Measurements from ENCODE around the gene BCL2L2.

The BCL2L2 gene

GRCh38 chr14:23358042-23358441 is 51.4 kb downstream of the BCL2L2 start:
- H3K27me3 Mint-ChIP-seq, result peaks cover 55% of the 10 kb centered on the region
- no peak for ATAC-seq (replicated peaks; ENCODE audit: extremely low read depth, poor library complexity, severe bottlenecking)

GRCh38 chr14:23358553-23359166 is 52.0 kb downstream of the BCL2L2 start:
- peaks cover 2% of the 10 kb centered on the region for H3K36me3 Mint-ChIP-seq (ENCODE audit: insufficient read depth)
- no peaks in the 10 kb centered on the region for H3K9me3 Mint-ChIP-seq
- no peak overlapping the region for H3K4me3 Mint-ChIP-seq
- DNase-seq (ENCODE audit: low spot score in 2 of 2), result no peak
- ATAC-seq (replicated peaks; ENCODE audit: extremely low read depth, poor library complexity, severe bottlenecking), result no peak
- peaks cover 49% of the 10 kb centered on the region for H3K27me3 Mint-ChIP-seq
- H3K27ac Mint-ChIP-seq (ENCODE audit: low read depth), result no peak overlapping the region
- H3K4me1 Mint-ChIP-seq, result no peaks in the 10 kb centered on the region

More at GRCh38 chr14:23358042-23358441, 51.4 kb downstream of the BCL2L2 start:
- Mint-ChIP-seq H3K9me3 (no peaks in the 10 kb centered on the region), H3K4me3 (no peak overlapping the region), H3K36me3 (ENCODE audit: insufficient read depth) (peaks cover 2% of the 10 kb centered on the region), H3K4me1 (no peaks in the 10 kb centered on the region), H3K27ac (ENCODE audit: low read depth) (no peak overlapping the region)
- DNase-seq (ENCODE audit: low spot score in 2 of 2), result no peak

- no peak for DNase-seq (ENCODE audit: low spot score in 2 of 2)
- peaks cover 47% of the 10 kb centered on the region for H3K27me3 Mint-ChIP-seq
- H3K27ac Mint-ChIP-seq (ENCODE audit: low read depth), result no peak overlapping the region
- no peaks in the 10 kb centered on the region for H3K9me3 Mint-ChIP-seq
- ATAC-seq (replicated peaks; ENCODE audit: extremely low read depth, poor library complexity, severe bottlenecking), result no peak
- H3K4me3 Mint-ChIP-seq, result no peak overlapping the region
- no peaks in the 10 kb centered on the region for H3K4me1 Mint-ChIP-seq
- H3K36me3 Mint-ChIP-seq (ENCODE audit: insufficient read depth), result peaks cover 2% of the 10 kb centered on the region
Measured at GRCh38 chr14:23359167-23359626, 52.6 kb downstream of the BCL2L2 start.

- no peak overlapping the region for H3K4me3 Mint-ChIP-seq
- no peaks in the 10 kb centered on the region for H3K36me3 Mint-ChIP-seq (ENCODE audit: insufficient read depth)
- H3K27me3 Mint-ChIP-seq, result peaks cover 47% of the 10 kb centered on the region
- H3K9me3 Mint-ChIP-seq, result no peaks in the 10 kb centered on the region
- H3K4me1 Mint-ChIP-seq, result peaks cover 6% of the 10 kb centered on the region
- no peak for ATAC-seq (replicated peaks; ENCODE audit: extremely low read depth, poor library complexity, severe bottlenecking)
- H3K27ac Mint-ChIP-seq (ENCODE audit: low read depth), result no peak overlapping the region
- no peak for DNase-seq (ENCODE audit: low spot score in 2 of 2)
Measured at GRCh38 chr14:23359722-23360447, 53.3 kb downstream of the BCL2L2 start.

- Mint-ChIP-seq H3K4me3 (no peak overlapping the region), H3K27me3 (peaks cover 43% of the 10 kb centered on the region), H3K27ac (ENCODE audit: low read depth) (no peak overlapping the region), H3K36me3 (ENCODE audit: insufficient read depth) (no peaks in the 10 kb centered on the region), H3K4me1 (peaks cover 6% of the 10 kb centered on the region), H3K9me3 (no peaks in the 10 kb centered on the region)
- no peak for DNase-seq (ENCODE audit: low spot score in 2 of 2)
- no peak for ATAC-seq (replicated peaks; ENCODE audit: extremely low read depth, poor library complexity, severe bottlenecking)
Measured at GRCh38 chr14:23360496-23360895, 53.9 kb downstream of the BCL2L2 start.

- ATAC-seq (replicated peaks; ENCODE audit: extremely low read depth, poor library complexity, severe bottlenecking), result no peak
- Mint-ChIP-seq H3K36me3 (ENCODE audit: insufficient read depth) (no peaks in the 10 kb centered on the region), H3K4me1 (peaks cover 6% of the 10 kb centered on the region), H3K27ac (ENCODE audit: low read depth) (no peak overlapping the region), H3K4me3 (no peak overlapping the region), H3K27me3 (peaks cover 34% of the 10 kb centered on the region), H3K9me3 (no peaks in the 10 kb centered on the region)
- DNase-seq (ENCODE audit: low spot score in 2 of 2), result no peak
Measured at GRCh38 chr14:23361320-23361719, 54.7 kb downstream of the BCL2L2 start.

Data from central memory CD8-positive, alpha-beta T cell (primary cell).